HFF-Myc (cell line): Measurements from ENCODE around the gene GRB10.

ENCODE experiments used
- DNase-seq: peaks from one replicate; pipeline ENCODE4 v3.0.0-alpha.2; 2011; ENCODE audit warnings: low read depth; ENCODE audit errors: extremely low read depth
- H3K4me3 ChIP-seq: replicated peaks from 2 replicates; pipeline ENCODE4 v1.5.1; 2011; ENCODE audit warnings: low read depth, mild to moderate bottlenecking, control low read depth, low read length
- CTCF ChIP-seq: IDR thresholded peaks from 2 replicates; pipeline ENCODE4 v1.5.1; 2012; ENCODE audit warnings: mild to moderate bottlenecking, low read depth, low read length, control low read depth; ENCODE audit errors: missing control alignments

GRB10 gene

GRCh38 chr7:50603287-50603686, 179.4 kb downstream of the GRB10 start:
- no peak for TF ChIP-seq CTCF
- no peak for DNase-seq
- no peak overlapping the region for H3K4me3 ChIP-seq

GRCh38 chr7:50599385-50599784, 183.3 kb downstream of the GRB10 start:
- no peak overlapping the region for H3K4me3 ChIP-seq
- no peak for DNase-seq
- TF ChIP-seq CTCF: no peak

GRCh38 chr7:50598460-50599343, 184.0 kb downstream of the GRB10 start:
- DNase-seq: no peak
- no peak for TF ChIP-seq CTCF
- no peak overlapping the region for H3K4me3 ChIP-seq

GRCh38 chr7:50596484-50596883, 186.2 kb downstream of the GRB10 start:
- DNase-seq: no peak
- no peak overlapping the region for H3K4me3 ChIP-seq
- TF ChIP-seq CTCF: no peak

GRCh38 chr7:50595491-50596102, 187.1 kb downstream of the GRB10 start:
- H3K4me3 ChIP-seq: no peak overlapping the region
- DNase-seq: peak; percentile 37
- peak; percentile 53 for TF ChIP-seq CTCF

GRCh38 chr7:50594734-50595485, 187.8 kb downstream of the GRB10 start:
- H3K4me3 ChIP-seq: no peak overlapping the region
- TF ChIP-seq CTCF: no peak
- DNase-seq: no peak
